GM12874 (cell line): ENCODE data around the gene SGF29.

Source experiments
- CTCF ChIP-seq: IDR thresholded peaks from 2 replicates; pipeline ENCODE4 v1.5.1; 2011; ENCODE audit warnings: low read depth, mild to moderate bottlenecking, control low read depth, low read length, moderate library complexity; ENCODE audit not compliant: insufficient read depth

SGF29 gene

GRCh38 chr16:28573738-28574718 lies 20.3 kb downstream of the SGF29 start:
- no peak for TF ChIP-seq CTCF

GRCh38 chr16:28574925-28575324 lies 21.2 kb downstream of the SGF29 start:
- TF ChIP-seq CTCF = no peak

- TF ChIP-seq CTCF = no peak
Observed at GRCh38 chr16:28575446-28576109, 21.9 kb downstream of the SGF29 start.

- no peak for TF ChIP-seq CTCF
Observed at GRCh38 chr16:28580726-28581315, 27.1 kb downstream of the SGF29 start.

- TF ChIP-seq CTCF = no peak
Observed at GRCh38 chr16:28585674-28586073, 32.0 kb downstream of the SGF29 start.

- no peak for TF ChIP-seq CTCF
Observed at GRCh38 chr16:28586466-28586865, 32.7 kb downstream of the SGF29 start.

- no peak for TF ChIP-seq CTCF
Observed at GRCh38 chr16:28587386-28587785, 33.7 kb downstream of the SGF29 start.
